K562 (cell line): Measurements from ENCODE around the gene ELP1. TPM values are rescaled to one million over a fixed set of nuclear protein-coding genes. Genes with fewer than 3 reads are reported as not detected.

ENCODE experiments used
- CBX5 ChIP-seq: IDR thresholded peaks from 2 replicates; pipeline ENCODE4 v1.6.1; 2014; ENCODE audit warnings: low read depth, borderline replicate concordance
- CEBPZ ChIP-seq: fragments of 150-350 bp; IDR thresholded peaks from 2 replicates; pipeline ENCODE4 v1.6.1; 2014; ENCODE audit warnings: low read depth, mild to moderate bottlenecking, low read length, borderline replicate concordance
- DPF2 ChIP-seq: fragments of 450-650 bp; IDR thresholded peaks from 2 replicates; pipeline ENCODE4 v1.6.1; 2016
- E2F1 ChIP-seq: sonication (generic); formaldehyde crosslinking; IDR thresholded peaks from 2 replicates; pipeline ENCODE4 v1.8.1; 2023; ENCODE audit warnings: mild to moderate bottlenecking, missing genetic modification reagents, moderate library complexity
- EZH2 ChIP-seq: IDR thresholded peaks from 2 replicates; pipeline ENCODE4 v1.6.1; 2012; ENCODE audit warnings: low read depth, mild to moderate bottlenecking, inconsistent platforms, low read length, borderline replicate concordance
- FOS ChIP-seq: IDR thresholded peaks from 3 replicates; pipeline ENCODE4 v1.6.1; 2011; ENCODE audit not compliant: insufficient read length; ENCODE audit errors: extremely low read depth
- FOSL1 ChIP-seq: fragments of 200-800 bp; sonication (Bioruptor generic); conservative IDR thresholded peaks from 2 replicates; pipeline ENCODE4 v1.6.1; 2016; ENCODE audit warnings: missing genetic modification characterization, missing compliant biosample characterization
- GATA2 ChIP-seq: sonication (generic); formaldehyde crosslinking; IDR thresholded peaks from 2 replicates; pipeline ENCODE4 v1.4.0; 2020; ENCODE audit warnings: mild to moderate bottlenecking, missing genetic modification reagents
- HDAC2 ChIP-seq: fragments of 450-650 bp; IDR thresholded peaks from 2 replicates; pipeline ENCODE4 v1.6.1; 2016; ENCODE audit warnings: mild to moderate bottlenecking
- MYC ChIP-seq, 2 experiments: fragments of 250-450 bp in 1 of 2; sonication (Bioruptor Pico) in 1 of 2; IDR thresholded peaks; 2 replicates each; pipeline versions ENCODE4 v1.5.1 to v1.6.1; 2012 to 2021; ENCODE audit warnings: low read depth in 2 of 2, borderline replicate concordance in 1 of 2, improper control_type of control experiment in 1 of 2, low read length in 1 of 2, mild to moderate bottlenecking in 1 of 2, moderate library complexity in 1 of 2
- PHF8 ChIP-seq: fragments of 200-600 bp; sonication (generic); IDR thresholded peaks from 2 replicates; pipeline ENCODE4 v1.6.1; 2012; ENCODE audit warnings: mixed run types, mild to moderate bottlenecking, inconsistent platforms, low read length, moderate library complexity, borderline replicate concordance
- PRDM10 ChIP-seq: fragments of 450-650 bp; IDR thresholded peaks from 2 replicates; pipeline ENCODE4 v1.6.1; 2018; ENCODE audit not compliant: partially characterized antibody
- TCF3 ChIP-seq: sonication (generic); formaldehyde crosslinking; IDR thresholded peaks from 2 replicates; pipeline ENCODE4 v1.4.0; 2020; ENCODE audit warnings: mild to moderate bottlenecking, missing genetic modification reagents
- ZBTB34 ChIP-seq: fragments of 250-450 bp; sonication (Bioruptor Pico); IDR thresholded peaks from 2 replicates; pipeline ENCODE4 v1.8.0; 2021; ENCODE audit warnings: mild to moderate bottlenecking, moderate library complexity
- ZKSCAN8 ChIP-seq: fragments of 200-800 bp; sonication (Bioruptor generic); IDR thresholded peaks from 2 replicates; pipeline ENCODE4 v1.6.1; 2016; ENCODE audit warnings: missing genetic modification characterization, missing compliant biosample characterization
- polyA plus RNA-seq, 8 experiments: library from polyadenylated mRNA; depleted of rRNA in 4 of 8; stranded (reverse) in 5 of 8; unstranded in 3 of 8; fragments of >200 nt; fragmentation: Nextera tagmentation in 2 of 8; fragmentation: Illumina TruSeq in 1 of 8; extraction: Ambion mirVana in 2 of 8; extraction: Trizol in 1 of 8; gene quantifications; 2 replicates each; pipeline versions ENCODE4 v1.2.1 to v1.2.3, GENCODE V29; 2011 to 2014; ENCODE audit warnings: inconsistent platforms in 1 of 8, missing spikeins in 1 of 8
- total RNA-seq, 7 experiments: library from RNA; depleted of rRNA in 6 of 7; stranded (reverse); fragments of >200 nt in 6 of 7; fragmentation: Illumina TruSeq in 2 of 7; extraction: Trizol in 2 of 7; gene quantifications; 2 replicates each; pipeline versions ENCODE4 v1.2.1 to v1.2.3, GENCODE V29; 2011 to 2021; ENCODE audit warnings: low replicate concordance in 1 of 7

The ELP1 gene
- total and polyA plus RNA-seq, 9 of the 15 experiments (the other 6 are each of a cell fraction or from before 2014, with no cell fraction given) = 17.0 to 48.6 (median 39.7) TPM

- TF ChIP-seq CEBPZ (no peak), MYC (IDR thresholded peaks at IDR 0.05; ENCODE audit: low read depth, low read length) (0 out of 2 replicates have a peak, but pooled peaks have one; percentile 39), MYC (CRISPR knock-in tag; IDR thresholded peaks at IDR 0.05; ENCODE audit: borderline replicate concordance, low read depth) (no peak), PHF8 (no peak), DPF2 (peak; percentile 87), ZKSCAN8 (CRISPR knock-in tag) (no peak), FOSL1 (tag) (peak; percentile 78), EZH2 (no peak), HDAC2 (no peak; the same call in 1 of the 2 replicates), FOS (no peak), E2F1 (CRISPR knock-in tag) (no peak), TCF3 (CRISPR knock-in tag) (0 out of 2 replicates have a peak, but pooled peaks have one; percentile 18), ZBTB34 (CRISPR knock-in tag) (no peak), CBX5 (no peak), PRDM10 (no peak), GATA2 (CRISPR knock-in tag) (0 out of 2 replicates have a peak, but pooled peaks have one; percentile 14)
Measured at GRCh38 chr9:108903420-108904103, 30.4 kb downstream of the ELP1 start (continued).
